Fibroblast of lung (primary cell): ENCODE measurements around the gene SLC5A4. TPM values are rescaled to one million over a fixed set of nuclear protein-coding genes. Genes with fewer than 3 reads are reported as not detected.

Experiments used
- DNase-seq, 2 donors: peaks; one replicate each; pipeline versions ENCODE4 v3.0.0 to v3.0.0-alpha.2; 2010; ENCODE audit warnings: low read depth in 2 of 2
- H2AFZ ChIP-seq: 2 replicates; pipeline ENCODE4 v1.5.1; 2012; ENCODE audit warnings: low read length, control low read depth, inconsistent platforms
- H3K27ac ChIP-seq: 2 replicates; pipeline ENCODE4 v1.5.1; 2011; ENCODE audit warnings: low read length, control low read depth; ENCODE audit not compliant: insufficient read depth
- H3K27me3 ChIP-seq: 2 replicates; pipeline ENCODE4 v1.5.1; 2011; ENCODE audit warnings: mild to moderate bottlenecking, low read length; ENCODE audit not compliant: control insufficient read depth, insufficient read depth
- H3K36me3 ChIP-seq: 2 replicates; pipeline ENCODE4 v1.5.1; 2011; ENCODE audit warnings: low read length; ENCODE audit not compliant: control insufficient read depth, insufficient read depth
- H3K4me1 ChIP-seq: 2 replicates; pipeline ENCODE4 v1.5.1; 2011; ENCODE audit warnings: low read length; ENCODE audit not compliant: control insufficient read depth, insufficient read depth; ENCODE audit errors: extremely low read depth
- H3K4me2 ChIP-seq: 2 replicates; pipeline ENCODE4 v1.5.1; 2011; ENCODE audit warnings: low read length, control low read depth; ENCODE audit not compliant: insufficient read depth; ENCODE audit errors: extremely low read depth
- H3K4me3 ChIP-seq, 4 experiments: fragments of 200-600 bp in 1 of 4; sonication (generic) in 1 of 4; replicated peaks in 1 of 4; 2 replicates each; pipeline ENCODE4 v1.5.1; 2011 to 2016; ENCODE audit warnings: low read length in 4 of 4, low read depth in 3 of 4, mild to moderate bottlenecking in 3 of 4, control low read depth in 2 of 4, inconsistent platforms in 1 of 4, mixed read lengths in 1 of 4; ENCODE audit not compliant: insufficient read depth in 1 of 4; ENCODE audit errors: control extremely low read depth in 1 of 4
- H3K79me2 ChIP-seq: 2 replicates; pipeline ENCODE4 v1.5.1; 2012; ENCODE audit warnings: mild to moderate bottlenecking, low read length, inconsistent platforms; ENCODE audit not compliant: control insufficient read depth, insufficient read depth
- H3K9ac ChIP-seq: 2 replicates; pipeline ENCODE4 v1.5.1; 2011; ENCODE audit warnings: mild to moderate bottlenecking, low read length, control low read depth; ENCODE audit not compliant: insufficient read depth
- H3K9me3 ChIP-seq: 2 replicates; pipeline ENCODE4 v1.5.1; 2012; ENCODE audit warnings: low read depth, low read length; ENCODE audit not compliant: control insufficient read depth, insufficient read depth
- H4K20me1 ChIP-seq: 2 replicates; pipeline ENCODE4 v1.5.1; 2011; ENCODE audit warnings: low read length; ENCODE audit not compliant: control insufficient read depth, insufficient read depth; ENCODE audit errors: extremely low read depth
- EZH2 ChIP-seq: IDR thresholded peaks from 2 replicates; pipeline ENCODE4 v1.5.1; 2012; ENCODE audit warnings: low read length, control low read depth, mild to moderate bottlenecking; ENCODE audit errors: missing control alignments
- polyA plus RNA-seq, 2 donors: library from polyadenylated mRNA; depleted of rRNA in 1 of 2; stranded (reverse) in 1 of 2; unstranded in 1 of 2; fragments of >200 nt; gene quantifications; 2 replicates each; pipeline ENCODE4 v1.2.1, GENCODE V29; 2011 to 2012; ENCODE audit warnings: missing spikeins in 1 of 2
- total RNA-seq: library from RNA; depleted of rRNA; stranded (reverse); fragments of >200 nt; gene quantifications from 2 replicates; pipeline ENCODE4 v1.2.1, GENCODE V29; 2014
- TF ChIP-seq, protein P1 (sequence below), 2 donors: IDR thresholded peaks in 1 of 2; conservative IDR thresholded peaks in 1 of 2; 1 replicate in 1 of 2; 2 replicates in 1 of 2; pipeline ENCODE4 v1.5.1; 2011 to 2012; ENCODE audit warnings: low read length in 2 of 2, control low read depth in 1 of 2, inconsistent platforms in 1 of 2, low read depth in 1 of 2, mild to moderate bottlenecking in 1 of 2

The SLC5A4 gene
- total and polyA plus RNA-seq, 2 donors (not counting 1 experiment from before 2014, with no cell fraction given): 0.06 TPM; not detected in 1

DNA sequence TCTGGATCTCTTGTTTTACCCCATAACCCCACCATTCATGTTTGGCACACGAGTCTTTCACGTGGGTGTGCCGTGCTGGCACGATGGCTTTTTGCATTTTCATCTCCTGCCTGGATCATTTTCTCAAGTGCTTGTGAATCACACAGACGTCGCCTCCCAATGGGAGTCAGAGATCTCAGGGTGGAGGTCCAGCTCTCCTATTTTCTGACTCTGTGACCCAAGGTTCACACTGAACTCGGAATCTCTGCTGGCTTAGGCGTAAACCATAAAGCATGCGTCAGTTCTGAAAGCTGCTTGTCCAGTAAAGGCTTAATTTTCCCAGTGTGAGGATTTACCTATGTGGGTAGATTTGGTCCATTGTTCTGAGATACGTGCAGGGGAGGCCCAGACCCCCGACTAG is 80.0 kb downstream of the SLC5A4 start:
- Histone ChIP-seq H4K20me1 (no peaks in the 10 kb centered on the region), H3K9me3 (no peaks in the 10 kb centered on the region), H3K27ac (no peak overlapping the region), H3K9ac (no peak overlapping the region), H3K4me2 (no peak overlapping the region), H3K4me1 (no peaks in the 10 kb centered on the region), H3K4me3 (no peak overlapping the region), H2AFZ (no peak overlapping the region), H3K36me3 (no peaks in the 10 kb centered on the region), H3K27me3 (no peaks in the 10 kb centered on the region), H3K79me2 (no peaks in the 10 kb centered on the region)
- TF ChIP-seq, protein P1, sequence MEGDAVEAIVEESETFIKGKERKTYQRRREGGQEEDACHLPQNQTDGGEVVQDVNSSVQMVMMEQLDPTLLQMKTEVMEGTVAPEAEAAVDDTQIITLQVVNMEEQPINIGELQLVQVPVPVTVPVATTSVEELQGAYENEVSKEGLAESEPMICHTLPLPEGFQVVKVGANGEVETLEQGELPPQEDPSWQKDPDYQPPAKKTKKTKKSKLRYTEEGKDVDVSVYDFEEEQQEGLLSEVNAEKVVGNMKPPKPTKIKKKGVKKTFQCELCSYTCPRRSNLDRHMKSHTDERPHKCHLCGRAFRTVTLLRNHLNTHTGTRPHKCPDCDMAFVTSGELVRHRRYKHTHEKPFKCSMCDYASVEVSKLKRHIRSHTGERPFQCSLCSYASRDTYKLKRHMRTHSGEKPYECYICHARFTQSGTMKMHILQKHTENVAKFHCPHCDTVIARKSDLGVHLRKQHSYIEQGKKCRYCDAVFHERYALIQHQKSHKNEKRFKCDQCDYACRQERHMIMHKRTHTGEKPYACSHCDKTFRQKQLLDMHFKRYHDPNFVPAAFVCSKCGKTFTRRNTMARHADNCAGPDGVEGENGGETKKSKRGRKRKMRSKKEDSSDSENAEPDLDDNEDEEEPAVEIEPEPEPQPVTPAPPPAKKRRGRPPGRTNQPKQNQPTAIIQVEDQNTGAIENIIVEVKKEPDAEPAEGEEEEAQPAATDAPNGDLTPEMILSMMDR (conservative IDR thresholded peaks at IDR 0.05 in 1 of 2, IDR thresholded peaks at IDR 0.05 in 1 of 2; ENCODE audit: low read depth in 1 of 2, low read length in 2 of 2): no peak
- no peak for TF ChIP-seq EZH2
- DNase-seq: no peak

Other genes with a start within 250 kb of the SLC5A4 start
- not detected in 2 replicates for gene SLC5A1, start 212.1 kb downstream of the SLC5A4 start, total RNA-seq
- gene SLC5A1, start 212.1 kb downstream of the SLC5A4 start, polyA plus RNA-seq: not detected in 2 replicates
- gene C22orf42, start 96.0 kb downstream of the SLC5A4 start, total RNA-seq: not detected in 2 replicates
- not detected in 2 replicates for gene C22orf42, start 96.0 kb downstream of the SLC5A4 start, polyA plus RNA-seq
- not detected in 2 replicates for gene RFPL2, start 50.3 kb downstream of the SLC5A4 start, total RNA-seq
- not detected in 2 replicates for gene RFPL2, start 50.3 kb downstream of the SLC5A4 start, polyA plus RNA-seq
- not detected in 2 replicates for gene RFPL3, start 102.5 kb upstream of the SLC5A4 start, total RNA-seq
- not detected in 2 replicates for gene RFPL3, start 102.5 kb upstream of the SLC5A4 start, polyA plus RNA-seq
- 88.7 and 106 TPM in 2 replicates for gene RTCB, start 156.9 kb upstream of the SLC5A4 start, total RNA-seq
- gene RTCB, start 156.9 kb upstream of the SLC5A4 start, polyA plus RNA-seq: 111 and 130 TPM in 2 replicates
- gene BPIFC, start 209.1 kb upstream of the SLC5A4 start, total RNA-seq: not detected in 2 replicates
- gene BPIFC, start 209.1 kb upstream of the SLC5A4 start, polyA plus RNA-seq: not detected in 2 replicates
- 39.5 and 51.2 TPM in 2 replicates for gene FBXO7, start 219.5 kb upstream of the SLC5A4 start, total RNA-seq
- 117 and 130 TPM in 2 replicates for gene FBXO7, start 219.5 kb upstream of the SLC5A4 start, polyA plus RNA-seq